ENCODE measurements around the gene HGFAC. TPM values are rescaled to one million over a fixed set of nuclear protein-coding genes. Genes with fewer than 3 reads are reported as not detected.

HGFAC gene
- total RNA-seq, 2 experiments from 2014 or later = 0.25 to 0.75 TPM

DNA sequence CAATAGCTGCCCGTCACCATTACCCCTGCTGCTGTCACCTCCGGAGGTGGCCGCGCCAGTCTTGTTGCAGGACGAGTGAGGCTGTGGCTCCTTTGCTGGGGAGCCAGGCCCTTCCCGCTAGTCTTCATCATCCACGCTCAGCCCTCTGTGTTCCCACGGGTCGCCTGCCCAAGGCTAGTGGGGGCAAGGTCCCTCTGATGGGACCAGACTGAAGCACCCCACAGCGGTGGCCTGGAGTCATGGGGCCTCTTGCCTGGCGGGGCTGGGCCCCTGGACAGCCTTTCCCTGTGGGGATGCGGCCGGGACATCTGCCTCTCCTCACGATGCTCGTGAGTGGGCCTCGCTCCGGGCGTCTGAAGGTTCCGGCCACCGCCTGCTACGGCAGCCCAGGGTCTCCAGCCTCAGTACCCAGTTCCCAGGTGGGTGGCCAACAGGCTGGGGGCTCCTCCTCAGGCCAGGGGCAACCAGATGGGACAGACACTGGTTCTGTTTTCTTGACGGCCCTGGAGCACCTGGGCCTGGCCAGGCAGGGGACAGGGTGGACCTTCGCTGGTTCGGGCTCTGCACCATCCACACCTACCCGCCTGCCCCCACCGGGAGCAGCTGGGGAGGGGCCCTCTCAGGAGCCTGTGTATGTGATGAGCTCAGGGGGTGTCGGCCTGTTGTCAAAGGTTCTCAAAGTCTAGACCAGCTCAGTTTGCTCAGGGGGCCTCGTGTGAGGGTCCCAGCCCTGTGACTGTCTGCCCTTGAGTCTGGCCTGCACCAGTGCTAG lies 53.6 kb downstream of the HGFAC start:
- no peak overlapping the region for H3K27ac ChIP-seq (ENCODE audit: low read depth in 1 of 2, low read length in 2 of 2)
- Mint-ChIP-seq H3K9me3 (no peaks in the 10 kb centered on the region), H3K4me1 (ENCODE audit: low read depth) (no peaks in the 10 kb centered on the region), H3K36me3 (ENCODE audit: low read depth) (no peaks in the 10 kb centered on the region), H3K27me3 (peaks cover 15% of the 10 kb centered on the region), H3K4me3 (no peak overlapping the region), H3K27ac (no peak overlapping the region)
- H3K27me3 ChIP-seq (ENCODE audit: control insufficient read depth in 1 of 2, insufficient read depth in 2 of 2, low read length in 2 of 2) = peaks cover 15 to 43% of the 10 kb centered on the region in 2 experiments
- intact Hi-C loops (cut with DNase I, micrococcal nuclease) = no loop called here
- CTCF ChIA-PET = no interaction called here
- peaks cover 0 to 16% of the 10 kb centered on the region in 2 experiments for H3K9me3 ChIP-seq (ENCODE audit: control insufficient read depth in 1 of 2, insufficient read depth in 1 of 2, low read length in 2 of 2)
- no peak for ATAC-seq (ENCODE audit: poor library complexity)
- no peak for DNase-seq
- no peaks in the 10 kb centered on the region for H3K4me1 ChIP-seq (ENCODE audit: insufficient read depth, low read length)
- no peaks in the 10 kb centered on the region for H3K36me3 ChIP-seq (ENCODE audit: insufficient read depth, low read length)
- TF ChIP-seq, protein P1, sequence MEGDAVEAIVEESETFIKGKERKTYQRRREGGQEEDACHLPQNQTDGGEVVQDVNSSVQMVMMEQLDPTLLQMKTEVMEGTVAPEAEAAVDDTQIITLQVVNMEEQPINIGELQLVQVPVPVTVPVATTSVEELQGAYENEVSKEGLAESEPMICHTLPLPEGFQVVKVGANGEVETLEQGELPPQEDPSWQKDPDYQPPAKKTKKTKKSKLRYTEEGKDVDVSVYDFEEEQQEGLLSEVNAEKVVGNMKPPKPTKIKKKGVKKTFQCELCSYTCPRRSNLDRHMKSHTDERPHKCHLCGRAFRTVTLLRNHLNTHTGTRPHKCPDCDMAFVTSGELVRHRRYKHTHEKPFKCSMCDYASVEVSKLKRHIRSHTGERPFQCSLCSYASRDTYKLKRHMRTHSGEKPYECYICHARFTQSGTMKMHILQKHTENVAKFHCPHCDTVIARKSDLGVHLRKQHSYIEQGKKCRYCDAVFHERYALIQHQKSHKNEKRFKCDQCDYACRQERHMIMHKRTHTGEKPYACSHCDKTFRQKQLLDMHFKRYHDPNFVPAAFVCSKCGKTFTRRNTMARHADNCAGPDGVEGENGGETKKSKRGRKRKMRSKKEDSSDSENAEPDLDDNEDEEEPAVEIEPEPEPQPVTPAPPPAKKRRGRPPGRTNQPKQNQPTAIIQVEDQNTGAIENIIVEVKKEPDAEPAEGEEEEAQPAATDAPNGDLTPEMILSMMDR (IDR thresholded peaks at IDR 0.05) = no peak
- POLR2A ChIA-PET = no interaction called here
- no peak overlapping the region for H3K4me3 ChIP-seq (ENCODE audit: low read length)

DNA sequence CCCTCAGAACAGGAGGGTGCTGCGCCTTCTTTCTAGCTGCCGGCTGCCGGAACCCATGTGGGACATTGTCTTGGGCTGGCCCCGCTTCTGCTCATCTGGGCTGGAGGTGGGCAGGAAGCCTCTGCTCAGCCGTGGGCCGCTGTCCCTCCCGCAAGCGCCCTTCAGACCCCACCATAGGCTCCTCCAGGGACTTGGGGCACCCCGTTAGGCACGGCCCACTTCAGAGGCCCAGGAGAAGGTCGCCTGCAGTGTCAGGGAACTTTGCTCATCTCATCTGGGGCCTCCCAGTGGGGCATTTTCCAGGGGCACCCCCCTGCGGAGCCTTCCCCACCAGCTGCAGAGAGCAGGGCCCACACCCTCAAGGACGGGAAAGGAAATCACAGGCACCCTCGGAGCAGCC lies 54.3 kb downstream of the HGFAC start:
- no peak overlapping the region for H3K4me3 Mint-ChIP-seq
- Histone ChIP-seq H3K4me3 (ENCODE audit: low read length) (no peak overlapping the region), H3K36me3 (ENCODE audit: insufficient read depth, low read length) (no peaks in the 10 kb centered on the region)

DNA sequence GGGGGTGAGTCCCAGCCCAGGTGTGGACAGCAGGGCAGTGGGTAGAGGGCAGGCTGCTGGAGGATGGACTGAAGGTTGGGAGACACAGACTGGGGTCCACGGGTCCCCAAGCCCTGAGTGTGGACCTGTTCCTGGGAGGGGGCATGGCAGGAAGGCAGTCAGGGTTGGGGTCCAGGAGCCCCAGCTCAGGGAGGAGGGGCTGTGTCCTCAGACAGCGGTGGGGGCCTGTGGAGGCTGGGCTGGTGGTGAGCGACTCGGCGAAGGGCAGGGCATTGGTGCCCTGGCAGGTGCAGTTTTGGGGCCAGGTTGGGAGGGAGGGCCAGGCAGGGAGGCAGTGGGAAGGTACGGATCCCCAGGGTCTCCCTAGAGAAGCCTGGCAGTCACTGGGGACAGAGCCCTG lies 55.3 kb downstream of the HGFAC start:
- intact Hi-C loops (cut with DNase I, micrococcal nuclease) = no loop called here
- H3K9me3 Mint-ChIP-seq = no peaks in the 10 kb centered on the region
- DNase-seq = no peak
- Histone ChIP-seq H3K4me3 (ENCODE audit: low read length) (no peak overlapping the region), H3K27ac (ENCODE audit: low read depth in 1 of 2, low read length in 2 of 2) (no peak overlapping the region), H3K9me3 (ENCODE audit: control insufficient read depth in 1 of 2, insufficient read depth in 1 of 2, low read length in 2 of 2) (peaks cover 0 to 16% of the 10 kb centered on the region in 2 experiments), H3K4me1 (ENCODE audit: insufficient read depth, low read length) (no peaks in the 10 kb centered on the region), H3K36me3 (ENCODE audit: insufficient read depth, low read length) (peaks cover 5% of the 10 kb centered on the region), H3K27me3 (ENCODE audit: control insufficient read depth in 1 of 2, insufficient read depth in 2 of 2, low read length in 2 of 2) (peaks cover 13 to 33% of the 10 kb centered on the region in 2 experiments)
- TF ChIP-seq, protein P1 (IDR thresholded peaks at IDR 0.05) = no peak
- peaks cover 3% of the 10 kb centered on the region for H3K27me3 Mint-ChIP-seq
- H3K4me3 Mint-ChIP-seq = no peak overlapping the region
- no peak for ATAC-seq (ENCODE audit: poor library complexity)
- no peak overlapping the region for H3K27ac Mint-ChIP-seq
- POLR2A ChIA-PET = no interaction called here
- CTCF ChIA-PET = no interaction called here
- H3K36me3 Mint-ChIP-seq (ENCODE audit: low read depth) = peaks cover 6% of the 10 kb centered on the region
- no peaks in the 10 kb centered on the region for H3K4me1 Mint-ChIP-seq (ENCODE audit: low read depth)

More for the DNA sequence above, 54.3 kb downstream of the HGFAC start:
- Mint-ChIP-seq H3K9me3 (no peaks in the 10 kb centered on the region), H3K36me3 (ENCODE audit: low read depth) (no peaks in the 10 kb centered on the region), H3K4me1 (ENCODE audit: low read depth) (no peaks in the 10 kb centered on the region), H3K27me3 (peaks cover 14% of the 10 kb centered on the region), H3K27ac (no peak overlapping the region)
- POLR2A ChIA-PET = no interaction called here
- TF ChIP-seq, protein P1 (IDR thresholded peaks at IDR 0.05) = no peak
- ATAC-seq (ENCODE audit: poor library complexity) (no peak), DNase-seq (no peak)
- Histone ChIP-seq H3K27ac (ENCODE audit: low read depth in 1 of 2, low read length in 2 of 2) (no peak overlapping the region), H3K9me3 (ENCODE audit: control insufficient read depth in 1 of 2, insufficient read depth in 1 of 2, low read length in 2 of 2) (peaks cover 0 to 16% of the 10 kb centered on the region in 2 experiments), H3K27me3 (ENCODE audit: control insufficient read depth in 1 of 2, insufficient read depth in 2 of 2, low read length in 2 of 2) (peaks cover 15 to 38% of the 10 kb centered on the region in 2 experiments), H3K4me1 (ENCODE audit: insufficient read depth, low read length) (no peaks in the 10 kb centered on the region)
- intact Hi-C loops (cut with DNase I, micrococcal nuclease) = no loop called here
- CTCF ChIA-PET = no interaction called here

All from CD4-positive, alpha-beta T cell (primary cell).